ENCODE measurements around the gene METRNL. TPM values are rescaled to one million over a fixed set of nuclear protein-coding genes. Genes with fewer than 3 reads are reported as not detected.
A peak's percentile ranks its signal among the peaks of the same experiment; 100 is the strongest.

Gene METRNL
- total RNA-seq, 1 experiment from 2014 or later, result 47.8 TPM

DNA sequence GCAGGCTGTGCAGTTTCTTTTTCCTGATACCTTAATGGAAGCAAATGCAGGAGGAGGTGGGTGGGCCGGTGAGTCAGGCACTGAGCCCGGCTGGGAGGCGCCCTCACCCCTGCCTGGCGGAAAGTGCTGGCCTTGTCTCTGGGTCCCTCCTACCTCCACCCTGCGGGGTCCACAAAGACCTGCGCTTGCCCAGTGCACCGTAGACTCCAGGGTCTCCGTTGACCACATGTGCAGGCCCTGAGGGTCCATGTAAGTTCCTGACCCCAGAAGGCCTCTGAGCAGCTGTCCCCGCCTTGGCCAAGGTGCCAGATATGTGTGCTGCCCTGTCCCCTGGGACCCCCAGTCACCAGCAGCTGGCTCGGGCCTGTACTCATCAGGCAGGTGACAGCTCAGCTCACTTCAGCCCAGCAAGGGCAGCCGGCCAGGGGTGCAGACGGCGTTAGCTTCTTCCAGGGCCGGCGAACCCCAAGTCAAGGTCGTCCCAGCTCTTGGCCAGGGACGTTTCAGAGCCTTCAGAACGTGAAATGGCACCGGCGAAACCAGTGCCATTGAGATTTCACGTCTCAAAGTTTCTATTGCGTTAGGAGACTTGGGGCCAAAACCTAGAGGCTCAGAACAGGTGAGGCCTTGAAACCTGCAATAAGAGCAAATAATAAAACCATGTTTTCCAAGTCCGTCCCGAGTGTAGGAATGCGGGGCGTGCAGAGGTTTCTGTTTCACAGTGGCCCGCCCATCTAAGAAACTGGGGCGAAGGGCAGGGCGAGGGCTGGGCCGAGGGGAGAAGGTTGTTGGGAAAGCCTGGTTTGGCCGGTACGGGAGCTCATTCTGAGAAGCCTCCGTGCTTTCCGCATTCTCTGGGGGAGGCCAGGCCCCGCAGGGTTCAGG is 12.1 kb downstream of the METRNL start:
- no peak for DNase-seq (ENCODE audit: low spot score)

- DNase-seq (ENCODE audit: low spot score), result no peak
These were observed 12.8 kb downstream of the METRNL start for GRCh38 chr17:83092186-83092585.

DNA sequence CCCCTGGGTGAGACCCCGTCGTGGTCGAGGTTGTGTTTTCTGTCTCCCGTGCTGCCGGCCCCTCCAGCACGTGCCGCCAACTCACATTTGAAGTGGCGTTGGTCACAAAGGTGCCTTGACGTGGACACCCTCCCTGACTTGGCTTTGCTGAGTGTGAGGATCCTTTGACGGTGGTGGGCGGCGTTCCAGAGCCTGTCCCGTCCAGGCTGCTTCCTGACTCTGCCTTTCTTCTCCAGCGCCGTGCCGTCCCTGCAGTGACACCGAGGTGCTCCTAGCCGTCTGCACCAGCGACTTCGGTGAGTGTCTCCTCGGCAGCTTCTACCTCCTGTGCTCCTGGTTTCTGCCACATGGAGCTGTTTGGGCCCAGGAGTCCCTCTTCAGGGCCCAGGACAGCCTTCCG is 13.5 kb downstream of the METRNL start:
- no peak for DNase-seq (ENCODE audit: low spot score)

GRCh38 chr17:83093506-83093905 is 14.1 kb downstream of the METRNL start:
- no peak for DNase-seq (ENCODE audit: low spot score)

- no peak for DNase-seq (ENCODE audit: low spot score)
These were observed 14.9 kb downstream of the METRNL start for GRCh38 chr17:83094291-83094690.

- DNase-seq (ENCODE audit: low spot score), result no peak
These were observed 15.6 kb downstream of the METRNL start for GRCh38 chr17:83095016-83095415.

DNA sequence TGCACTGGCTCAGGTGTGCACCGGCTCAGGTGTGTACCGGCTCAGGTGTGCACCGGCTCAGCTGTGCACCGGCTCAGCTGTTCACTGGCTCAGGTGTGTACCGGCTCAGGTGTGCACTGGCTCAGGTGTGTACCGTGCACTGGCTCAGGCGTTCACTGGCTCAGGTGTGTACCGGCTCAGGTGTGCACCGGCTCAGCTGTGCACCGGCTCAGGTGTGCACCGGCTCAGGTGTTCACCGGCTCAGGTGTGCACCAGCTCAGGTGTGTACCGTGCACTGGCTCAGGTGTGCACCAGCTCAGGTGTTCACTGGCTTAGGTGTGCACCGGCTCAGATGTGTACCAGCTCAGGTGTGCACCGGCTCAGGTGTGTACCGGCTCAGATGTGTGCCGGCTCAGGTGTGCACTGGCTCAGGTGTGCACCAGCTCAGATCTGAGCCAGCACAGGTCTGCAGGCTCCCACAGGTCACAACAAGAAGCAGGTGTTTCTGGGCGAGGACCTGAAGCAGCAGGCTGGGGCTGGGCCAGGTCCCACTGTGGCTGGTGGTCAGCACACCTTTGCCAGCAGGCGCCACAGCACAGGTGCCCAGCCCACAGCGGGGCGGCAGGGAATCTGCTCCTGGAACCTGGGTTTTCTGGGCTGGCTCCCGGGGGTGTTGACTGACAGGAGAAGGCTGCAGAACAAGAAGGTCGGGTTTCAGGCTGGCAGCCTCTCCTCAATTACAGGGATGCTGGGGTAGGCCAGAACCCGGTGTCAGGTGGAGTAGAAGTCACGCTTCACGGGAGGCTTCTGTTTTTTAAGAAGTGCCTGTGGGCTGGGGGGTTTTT is 17.2 kb downstream of the METRNL start:
- no peak for DNase-seq (ENCODE audit: low spot score)

DNA sequence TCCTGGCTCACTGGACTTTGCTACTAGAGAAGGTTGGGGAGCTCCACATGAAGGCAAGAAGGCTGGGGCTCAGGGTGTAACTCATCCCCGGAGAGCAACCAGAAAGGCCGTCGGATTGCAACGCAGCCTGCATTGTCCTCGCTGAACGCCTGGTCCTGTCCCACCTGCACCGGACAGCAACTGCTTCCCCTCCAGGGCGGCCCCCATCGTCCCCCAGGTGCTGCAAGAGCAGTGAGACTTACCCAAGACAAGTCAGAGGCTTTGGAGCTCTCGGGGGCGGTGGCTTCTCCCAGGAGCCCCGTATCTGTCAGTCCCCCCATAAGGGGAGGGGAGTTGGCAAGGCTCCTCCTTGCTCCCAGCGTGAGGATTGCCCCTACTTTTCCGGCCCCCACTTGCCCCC is 18.4 kb downstream of the METRNL start:
- DNase-seq (ENCODE audit: low spot score), result no peak

DNA sequence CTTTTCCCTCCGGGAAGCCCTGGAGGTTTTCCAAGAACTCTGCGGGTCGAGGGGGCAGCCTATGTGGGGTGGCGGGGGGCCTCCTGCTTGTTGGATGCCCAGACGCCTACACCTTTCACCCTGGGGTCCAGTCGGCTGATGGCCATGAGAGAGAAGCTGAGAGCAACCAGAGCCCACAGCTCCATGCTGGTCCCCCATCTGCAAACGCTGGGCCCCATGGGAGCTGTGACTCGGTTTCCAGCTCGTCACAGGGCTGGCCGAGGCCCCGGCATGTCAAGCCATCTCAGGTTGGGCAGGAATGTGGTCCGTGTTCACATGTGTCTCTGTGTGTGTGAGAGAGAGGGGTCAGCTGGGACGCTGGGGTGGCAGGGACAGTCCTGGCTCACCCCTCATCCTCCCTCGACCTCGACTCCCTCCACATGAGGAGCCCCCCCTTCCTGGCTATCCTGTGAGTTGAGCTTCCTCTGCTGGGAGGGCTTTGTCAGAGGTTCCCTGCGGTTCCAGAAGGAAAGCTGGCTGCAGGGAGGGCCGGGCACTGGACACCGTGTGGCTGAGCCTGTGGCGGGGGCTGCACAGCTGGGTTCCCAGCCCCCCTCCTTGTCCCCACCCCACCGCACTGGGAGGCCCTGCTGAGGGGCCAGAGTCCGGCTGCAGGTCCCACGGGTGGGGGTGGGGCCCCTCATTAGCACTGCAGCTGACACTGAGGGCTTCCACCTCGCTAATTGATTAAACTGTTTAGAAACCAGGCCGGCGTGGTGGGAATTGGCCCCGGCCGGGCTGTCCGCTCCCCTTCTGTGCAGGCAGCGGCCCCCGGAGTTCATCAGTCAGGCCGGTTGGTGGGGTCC is 19.1 kb downstream of the METRNL start:
- DNase-seq (ENCODE audit: low spot score), result no peak

- no peak for DNase-seq (ENCODE audit: low spot score)
These were observed 19.7 kb downstream of the METRNL start for GRCh38 chr17:83099086-83099555.

GRCh38 chr17:83099570-83100181 is 20.3 kb downstream of the METRNL start:
- DNase-seq (ENCODE audit: low spot score), result no peak

GRCh38 chr17:83100220-83100852 is 20.9 kb downstream of the METRNL start:
- no peak for DNase-seq (ENCODE audit: low spot score)

DNA sequence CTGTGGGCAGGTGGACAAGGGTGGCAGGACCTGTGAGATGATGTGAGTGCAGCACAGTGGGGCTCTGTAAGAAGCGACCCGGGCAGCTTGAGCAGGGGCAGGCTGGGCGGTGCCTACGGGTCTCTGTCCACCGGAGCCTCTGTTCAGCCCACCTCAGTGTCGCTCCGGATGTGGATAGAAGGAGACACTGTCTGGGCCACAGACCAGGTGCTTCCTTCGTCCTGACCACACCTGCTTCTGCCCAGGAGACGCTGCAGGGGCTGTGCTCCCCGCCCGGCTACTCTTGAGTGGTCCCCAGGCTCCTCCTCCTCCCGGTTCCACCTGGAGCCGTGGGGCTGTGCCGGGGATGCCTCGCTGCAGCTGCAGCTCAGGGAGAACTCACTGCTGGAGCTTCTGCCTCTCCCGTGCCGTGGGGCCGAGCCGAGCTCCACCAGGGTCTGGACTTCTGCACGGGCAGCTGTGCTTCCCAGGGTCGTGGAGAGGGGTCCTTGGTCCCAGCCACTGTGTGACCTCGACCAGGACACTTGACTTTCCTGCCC is 21.5 kb downstream of the METRNL start:
- DNase-seq (ENCODE audit: low spot score), result no peak

DNA sequence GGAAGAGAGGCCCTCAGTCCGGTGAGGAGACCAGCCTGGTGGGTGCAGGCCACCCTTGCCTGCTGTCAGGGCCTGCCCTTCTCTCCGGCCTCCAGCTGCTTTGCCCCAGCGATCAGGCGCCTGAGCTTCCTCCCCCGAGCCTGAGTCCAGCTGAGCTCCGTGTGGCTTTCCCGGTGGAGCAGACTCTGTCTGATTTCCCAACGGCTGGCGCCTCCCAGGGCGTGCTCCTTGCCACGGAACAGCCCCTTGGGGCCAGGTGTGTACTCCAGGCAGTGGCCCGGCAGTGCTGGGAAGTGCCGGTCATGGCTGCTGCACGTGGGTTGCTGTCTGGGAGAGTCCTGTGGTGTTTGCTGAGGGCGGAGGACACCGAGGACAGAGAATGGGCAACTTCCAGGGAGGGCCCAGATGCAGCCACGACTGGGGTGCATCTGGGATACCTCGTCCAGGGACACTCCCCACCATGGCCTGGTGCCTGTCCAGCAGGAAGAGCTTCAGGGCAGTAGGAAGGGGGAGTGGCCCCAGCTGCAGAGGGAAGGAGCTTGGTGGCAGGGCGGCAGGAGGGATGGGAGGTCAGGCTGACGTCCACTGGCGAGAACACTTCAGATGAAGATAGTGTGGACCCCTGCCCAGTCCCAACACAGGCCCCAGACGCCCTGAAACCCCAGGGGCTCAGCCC is 22.5 kb downstream of the METRNL start:
- peak; percentile 61 for DNase-seq (ENCODE audit: low spot score)

DNA sequence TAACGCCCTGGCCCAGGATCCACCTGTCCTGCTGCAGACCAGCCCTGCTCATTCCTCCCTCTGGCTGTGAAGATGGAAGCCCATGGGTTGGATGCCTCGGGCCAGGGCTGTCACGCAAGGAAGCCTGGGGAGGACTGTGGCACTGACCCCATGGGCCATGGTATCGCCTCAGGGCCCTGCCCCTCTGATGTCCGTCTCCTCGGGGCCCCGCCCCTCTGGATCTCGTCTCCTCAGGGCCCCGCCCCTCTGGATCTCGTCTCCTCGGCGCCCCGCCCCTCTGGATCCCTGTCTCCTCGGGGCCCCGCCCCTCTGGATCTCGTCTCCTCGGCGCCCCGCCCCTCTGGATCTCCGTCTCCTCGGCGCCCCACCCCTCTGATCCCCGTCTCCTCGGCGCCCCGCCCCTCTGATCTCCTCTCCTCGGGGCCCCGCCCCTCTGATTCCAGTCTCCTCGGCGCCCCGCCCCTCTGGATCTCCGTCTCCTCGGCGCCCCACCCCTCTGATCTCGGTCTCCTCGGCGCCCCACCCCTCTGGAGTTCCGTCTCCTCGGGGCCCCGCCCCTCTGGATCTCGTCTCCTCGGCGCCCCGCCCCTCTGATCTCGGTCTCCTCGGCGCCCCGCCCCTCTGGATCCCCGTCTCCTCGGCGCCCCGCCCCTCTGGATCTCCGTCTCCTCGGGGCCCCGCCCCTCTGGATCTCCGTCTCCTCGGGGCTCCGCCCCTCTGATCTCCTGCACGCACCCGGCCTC is 24.0 kb downstream of the METRNL start:
- DNase-seq (ENCODE audit: low spot score), result no peak

- DNase-seq (ENCODE audit: low spot score), result no peak
These were observed 24.5 kb downstream of the METRNL start for GRCh38 chr17:83103943-83104311.

- no peak for DNase-seq (ENCODE audit: low spot score)
These were observed 25.4 kb downstream of the METRNL start for GRCh38 chr17:83104577-83105505.

GRCh38 chr17:83105512-83105911 is 26.1 kb downstream of the METRNL start:
- DNase-seq (ENCODE audit: low spot score), result no peak

Data from H4 (cell line).